Measurements from ENCODE around the gene CDKAL1.

The CDKAL1 gene

GRCh38 chr6:20705741-20706140 is 171.5 kb downstream of the CDKAL1 start:
- Histone ChIP-seq H3K9me3 (replicated peaks; ENCODE audit: low read length) (no peaks in the 10 kb centered on the region), H3K36me3 (ENCODE audit: insufficient read depth, low read length) (no peaks in the 10 kb centered on the region), H3K4me1 (ENCODE audit: control insufficient read depth, insufficient read depth, low read length) (peaks cover 8% of the 10 kb centered on the region), H3K27me3 (ENCODE audit: control insufficient read depth, insufficient read depth, low read length) (no peaks in the 10 kb centered on the region), H3K4me3 (ENCODE audit: low read length) (no peak overlapping the region), H3K9ac (ENCODE audit: low read depth, low read length) (no peak overlapping the region), H3K4me2 (ENCODE audit: low read length) (no peak overlapping the region)

GRCh38 chr6:20706238-20706938 is 172.1 kb downstream of the CDKAL1 start:
- Histone ChIP-seq H3K4me3 (ENCODE audit: low read length) (no peak overlapping the region), H3K9ac (ENCODE audit: low read depth, low read length) (no peak overlapping the region), H3K4me2 (ENCODE audit: low read length) (no peak overlapping the region), H3K36me3 (ENCODE audit: insufficient read depth, low read length) (no peaks in the 10 kb centered on the region), H3K27me3 (ENCODE audit: control insufficient read depth, insufficient read depth, low read length) (no peaks in the 10 kb centered on the region), H3K4me1 (ENCODE audit: control insufficient read depth, insufficient read depth, low read length) (peaks cover 10% of the 10 kb centered on the region), H3K9me3 (replicated peaks; ENCODE audit: low read length) (no peaks in the 10 kb centered on the region)

- Histone ChIP-seq H3K36me3 (ENCODE audit: insufficient read depth, low read length) (no peaks in the 10 kb centered on the region), H3K4me3 (ENCODE audit: low read length) (no peak overlapping the region), H3K27me3 (ENCODE audit: control insufficient read depth, insufficient read depth, low read length) (no peaks in the 10 kb centered on the region), H3K9me3 (replicated peaks; ENCODE audit: low read length) (no peaks in the 10 kb centered on the region), H3K4me2 (ENCODE audit: low read length) (no peak overlapping the region), H3K4me1 (ENCODE audit: control insufficient read depth, insufficient read depth, low read length) (peaks cover 16% of the 10 kb centered on the region), H3K9ac (ENCODE audit: low read depth, low read length) (no peak overlapping the region)
Observed at GRCh38 chr6:20706939-20707485, 172.8 kb downstream of the CDKAL1 start.

- Histone ChIP-seq H3K4me1 (ENCODE audit: control insufficient read depth, insufficient read depth, low read length) (peaks cover 17% of the 10 kb centered on the region), H3K27me3 (ENCODE audit: control insufficient read depth, insufficient read depth, low read length) (no peaks in the 10 kb centered on the region), H3K9me3 (replicated peaks; ENCODE audit: low read length) (no peaks in the 10 kb centered on the region), H3K4me3 (ENCODE audit: low read length) (no peak overlapping the region), H3K36me3 (ENCODE audit: insufficient read depth, low read length) (no peaks in the 10 kb centered on the region), H3K9ac (ENCODE audit: low read depth, low read length) (no peak overlapping the region), H3K4me2 (ENCODE audit: low read length) (no peak overlapping the region)
Observed at GRCh38 chr6:20707870-20708269, 173.6 kb downstream of the CDKAL1 start.

GRCh38 chr6:20708367-20709124 is 174.3 kb downstream of the CDKAL1 start:
- Histone ChIP-seq H3K27me3 (ENCODE audit: control insufficient read depth, insufficient read depth, low read length) (no peaks in the 10 kb centered on the region), H3K36me3 (ENCODE audit: insufficient read depth, low read length) (no peaks in the 10 kb centered on the region)

GRCh38 chr6:20709451-20709850 is 175.2 kb downstream of the CDKAL1 start:
- no peaks in the 10 kb centered on the region for H3K36me3 ChIP-seq (ENCODE audit: insufficient read depth, low read length)
- H3K9me3 ChIP-seq (replicated peaks; ENCODE audit: low read length) = no peaks in the 10 kb centered on the region
- no peaks in the 10 kb centered on the region for H3K27me3 ChIP-seq (ENCODE audit: control insufficient read depth, insufficient read depth, low read length)
- H3K4me1 ChIP-seq (ENCODE audit: control insufficient read depth, insufficient read depth, low read length) = peaks cover 17% of the 10 kb centered on the region
- H3K4me3 ChIP-seq (ENCODE audit: low read length) = no peak overlapping the region
- no peak overlapping the region for H3K9ac ChIP-seq (ENCODE audit: low read depth, low read length)
- no peak overlapping the region for H3K4me2 ChIP-seq (ENCODE audit: low read length)

More at GRCh38 chr6:20708367-20709124, 174.3 kb downstream of the CDKAL1 start:
- Histone ChIP-seq H3K9me3 (replicated peaks; ENCODE audit: low read length) (no peaks in the 10 kb centered on the region), H3K4me3 (ENCODE audit: low read length) (no peak overlapping the region), H3K4me1 (ENCODE audit: control insufficient read depth, insufficient read depth, low read length) (peaks cover 17% of the 10 kb centered on the region), H3K9ac (ENCODE audit: low read depth, low read length) (no peak overlapping the region), H3K4me2 (ENCODE audit: low read length) (no peak overlapping the region)

- Histone ChIP-seq H3K9ac (ENCODE audit: low read depth, low read length) (no peak overlapping the region), H3K36me3 (ENCODE audit: insufficient read depth, low read length) (no peaks in the 10 kb centered on the region), H3K4me3 (ENCODE audit: low read length) (no peak overlapping the region), H3K9me3 (replicated peaks; ENCODE audit: low read length) (no peaks in the 10 kb centered on the region), H3K4me2 (ENCODE audit: low read length) (no peak overlapping the region), H3K27me3 (ENCODE audit: control insufficient read depth, insufficient read depth, low read length) (no peaks in the 10 kb centered on the region), H3K4me1 (ENCODE audit: control insufficient read depth, insufficient read depth, low read length) (peaks cover 17% of the 10 kb centered on the region)
Observed at GRCh38 chr6:20710341-20710740, 176.1 kb downstream of the CDKAL1 start.

GRCh38 chr6:20711518-20711917 is 177.3 kb downstream of the CDKAL1 start:
- Histone ChIP-seq H3K9me3 (replicated peaks; ENCODE audit: low read length) (no peaks in the 10 kb centered on the region), H3K4me2 (ENCODE audit: low read length) (no peak overlapping the region), H3K27me3 (ENCODE audit: control insufficient read depth, insufficient read depth, low read length) (no peaks in the 10 kb centered on the region), H3K36me3 (ENCODE audit: insufficient read depth, low read length) (no peaks in the 10 kb centered on the region), H3K4me1 (ENCODE audit: control insufficient read depth, insufficient read depth, low read length) (peaks cover 14% of the 10 kb centered on the region), H3K9ac (ENCODE audit: low read depth, low read length) (no peak overlapping the region), H3K4me3 (ENCODE audit: low read length) (no peak overlapping the region)

GRCh38 chr6:20712011-20712410 is 177.8 kb downstream of the CDKAL1 start:
- Histone ChIP-seq H3K9ac (ENCODE audit: low read depth, low read length) (no peak overlapping the region), H3K27me3 (ENCODE audit: control insufficient read depth, insufficient read depth, low read length) (no peaks in the 10 kb centered on the region), H3K4me2 (ENCODE audit: low read length) (no peak overlapping the region)

GRCh38 chr6:20715135-20715806 is 181.0 kb downstream of the CDKAL1 start:
- H3K4me1 ChIP-seq (ENCODE audit: control insufficient read depth, insufficient read depth, low read length) = peaks cover 9% of the 10 kb centered on the region
- no peak overlapping the region for H3K4me2 ChIP-seq (ENCODE audit: low read length)
- no peaks in the 10 kb centered on the region for H3K9me3 ChIP-seq (replicated peaks; ENCODE audit: low read length)
- no peaks in the 10 kb centered on the region for H3K36me3 ChIP-seq (ENCODE audit: insufficient read depth, low read length)
- no peaks in the 10 kb centered on the region for H3K27me3 ChIP-seq (ENCODE audit: control insufficient read depth, insufficient read depth, low read length)
- no peak overlapping the region for H3K4me3 ChIP-seq (ENCODE audit: low read length)
- no peak overlapping the region for H3K9ac ChIP-seq (ENCODE audit: low read depth, low read length)

More at GRCh38 chr6:20712011-20712410, 177.8 kb downstream of the CDKAL1 start:
- Histone ChIP-seq H3K4me3 (ENCODE audit: low read length) (no peak overlapping the region), H3K36me3 (ENCODE audit: insufficient read depth, low read length) (no peaks in the 10 kb centered on the region), H3K9me3 (replicated peaks; ENCODE audit: low read length) (no peaks in the 10 kb centered on the region), H3K4me1 (ENCODE audit: control insufficient read depth, insufficient read depth, low read length) (peaks cover 11% of the 10 kb centered on the region)

- no peak overlapping the region for H3K9ac ChIP-seq (ENCODE audit: low read depth, low read length)
- no peaks in the 10 kb centered on the region for H3K36me3 ChIP-seq (ENCODE audit: insufficient read depth, low read length)
- H3K9me3 ChIP-seq (replicated peaks; ENCODE audit: low read length) = no peaks in the 10 kb centered on the region
- H3K4me3 ChIP-seq (ENCODE audit: low read length) = no peak overlapping the region
- no peaks in the 10 kb centered on the region for H3K27me3 ChIP-seq (ENCODE audit: control insufficient read depth, insufficient read depth, low read length)
- peaks cover 2% of the 10 kb centered on the region for H3K4me1 ChIP-seq (ENCODE audit: control insufficient read depth, insufficient read depth, low read length)
- no peak overlapping the region for H3K4me2 ChIP-seq (ENCODE audit: low read length)
Observed at GRCh38 chr6:20716865-20717264, 182.6 kb downstream of the CDKAL1 start.
